HEK293T (cell line): ENCODE data around the gene ASXL1.
"Not testable (repeated sequence)": the region's sequence is repeated elsewhere in the genome, so short reads cannot be mapped to it uniquely, and the experiment has no call there.

ENCODE experiments used
- CTCF ChIA-PET: fragments of 350-600 bp; formaldehyde crosslinking; extraction: SDS; loops from one replicate; lab custom pipeline; 2021; ENCODE audit warnings: antibody characterized with exemption, inconsistent platforms; lab: Yijun Ruan, JAX
- POLR2A ChIA-PET: fragments of 350-600 bp; formaldehyde crosslinking; extraction: SDS; loops from one replicate; lab custom pipeline; 2020; ENCODE audit warnings: antibody characterized with exemption, inconsistent platforms; lab: Yijun Ruan, JAX
- DNase-seq: peaks from one replicate; pipeline ENCODE4 v3.0.0; 2012; ENCODE audit warnings: mixed read lengths; ENCODE audit errors: extremely low spot score
- ARNT ChIP-seq: fragments of 450-650 bp; IDR thresholded peaks from 2 replicates; pipeline ENCODE4 v1.6.1; 2017; ENCODE audit warnings: mild to moderate bottlenecking
- BHLHE40 ChIP-seq: fragments of 450-650 bp; IDR thresholded peaks from 2 replicates; pipeline ENCODE4 v1.6.1; 2016; ENCODE audit warnings: mild to moderate bottlenecking, moderate library complexity, borderline replicate concordance
- CTBP1 ChIP-seq: fragments of 450-650 bp; IDR thresholded peaks from 2 replicates; pipeline ENCODE4 v1.6.1; 2016; ENCODE audit warnings: borderline replicate concordance
- ELF4 ChIP-seq: fragments of 450-650 bp; IDR thresholded peaks from 2 replicates; pipeline ENCODE4 v1.6.1; 2017; ENCODE audit warnings: antibody characterized with exemption
- FOXA1 ChIP-seq: fragments of 450-650 bp; IDR thresholded peaks from 2 replicates; pipeline ENCODE4 v1.6.1; 2016; ENCODE audit warnings: mild to moderate bottlenecking
- FOXK2 ChIP-seq: fragments of 450-650 bp; IDR thresholded peaks from 2 replicates; pipeline ENCODE4 v1.6.1; 2016; ENCODE audit warnings: mild to moderate bottlenecking
- FOXM1 ChIP-seq: fragments of 450-650 bp; IDR thresholded peaks from 2 replicates; pipeline ENCODE4 v1.6.1; 2017; ENCODE audit warnings: mild to moderate bottlenecking, borderline replicate concordance
- HDGF ChIP-seq: fragments of 450-650 bp; IDR thresholded peaks from 2 replicates; pipeline ENCODE4 v1.6.1; 2017; ENCODE audit warnings: antibody characterized with exemption, borderline replicate concordance
- L3MBTL2 ChIP-seq: fragments of 450-650 bp; conservative IDR thresholded peaks from 2 replicates; pipeline ENCODE4 v1.6.1; 2016; ENCODE audit warnings: mild to moderate bottlenecking
- LEF1 ChIP-seq: fragments of 450-650 bp; IDR thresholded peaks from 2 replicates; pipeline ENCODE4 v1.6.1; 2017; ENCODE audit warnings: mild to moderate bottlenecking, borderline replicate concordance
- NFRKB ChIP-seq: fragments of 450-650 bp; IDR thresholded peaks from 2 replicates; pipeline ENCODE4 v1.6.1; 2016; ENCODE audit warnings: mild to moderate bottlenecking, moderate library complexity
- SP1 ChIP-seq: fragments of 450-650 bp; IDR thresholded peaks from 2 replicates; pipeline ENCODE4 v1.6.1; 2017
- SUZ12 ChIP-seq: fragments of 450-650 bp; IDR thresholded peaks from 2 replicates; pipeline ENCODE4 v1.6.1; 2016; ENCODE audit warnings: mild to moderate bottlenecking
- TARDBP ChIP-seq: fragments of 450-650 bp; IDR thresholded peaks from 2 replicates; pipeline ENCODE4 v1.6.1; 2016
- ZNF384 ChIP-seq: fragments of 450-650 bp; IDR thresholded peaks from 2 replicates; pipeline ENCODE4 v1.6.1; 2016
- TF ChIP-seq, protein P1 (sequence below): fragments of 450-650 bp; IDR thresholded peaks from 2 replicates; pipeline ENCODE4 v1.6.1; 2016

ASXL1 gene

DNA sequence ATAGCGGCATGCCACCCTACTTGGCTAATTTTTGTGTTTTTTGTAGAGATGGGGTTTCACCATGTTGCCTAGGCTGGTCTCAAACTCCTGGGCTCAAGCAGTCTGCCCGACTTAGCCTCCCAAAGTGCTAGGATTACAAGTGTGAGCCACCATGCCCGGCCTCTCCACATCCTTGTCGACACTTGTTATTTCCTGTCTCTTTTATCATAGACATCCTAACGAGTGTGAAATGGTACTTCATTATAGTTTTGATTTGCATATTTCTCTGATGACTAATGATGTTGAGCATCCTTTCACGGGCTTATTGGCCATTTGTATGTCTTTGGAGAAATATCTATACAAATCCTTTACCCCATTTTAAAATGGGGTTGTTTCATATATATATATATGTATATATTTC, 39.0 kb upstream of the ASXL1 start:
- POLR2A ChIA-PET, result no interaction called here
- no peak for DNase-seq
- CTCF ChIA-PET, result no interaction called here

DNA sequence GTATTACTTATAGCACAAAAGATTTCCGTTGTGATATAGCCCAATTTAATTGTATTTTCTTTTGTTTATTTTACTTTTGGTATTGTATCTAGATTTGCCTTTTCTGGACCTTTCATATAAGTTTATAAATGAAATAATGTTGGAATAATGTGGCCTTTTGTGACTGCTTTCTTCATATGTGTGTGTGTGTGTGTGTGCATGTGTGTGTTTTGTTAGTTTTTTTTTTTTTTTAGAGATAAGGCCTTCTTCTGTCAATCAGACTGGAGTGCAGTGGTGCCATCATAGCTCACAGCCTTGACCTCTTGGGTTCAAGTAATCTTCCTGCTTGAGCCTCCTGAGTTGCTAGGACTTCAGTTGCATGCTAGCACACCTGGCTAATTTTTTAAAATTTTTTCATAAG, 37.8 kb upstream of the ASXL1 start:
- no peak for DNase-seq
- ChIA-PET CTCF (no interaction called here), POLR2A (no interaction called here)
- no peak for TF ChIP-seq FOXM1
- no peak for TF ChIP-seq NFRKB
- TF ChIP-seq ARNT, result no peak
- no peak for TF ChIP-seq TARDBP
- TF ChIP-seq CTBP1, result no peak
- TF ChIP-seq HDGF, result no peak
- TF ChIP-seq LEF1, result no peak
- TF ChIP-seq, protein P1, sequence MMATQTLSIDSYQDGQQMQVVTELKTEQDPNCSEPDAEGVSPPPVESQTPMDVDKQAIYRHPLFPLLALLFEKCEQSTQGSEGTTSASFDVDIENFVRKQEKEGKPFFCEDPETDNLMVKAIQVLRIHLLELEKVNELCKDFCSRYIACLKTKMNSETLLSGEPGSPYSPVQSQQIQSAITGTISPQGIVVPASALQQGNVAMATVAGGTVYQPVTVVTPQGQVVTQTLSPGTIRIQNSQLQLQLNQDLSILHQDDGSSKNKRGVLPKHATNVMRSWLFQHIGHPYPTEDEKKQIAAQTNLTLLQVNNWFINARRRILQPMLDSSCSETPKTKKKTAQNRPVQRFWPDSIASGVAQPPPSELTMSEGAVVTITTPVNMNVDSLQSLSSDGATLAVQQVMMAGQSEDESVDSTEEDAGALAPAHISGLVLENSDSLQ, result no peak
- no peak for TF ChIP-seq FOXA1
- TF ChIP-seq SUZ12, result no peak
- TF ChIP-seq ELF4, result no peak
- no peak for TF ChIP-seq ZNF384
- TF ChIP-seq L3MBTL2, result no peak
- TF ChIP-seq BHLHE40, result no peak
- no peak for TF ChIP-seq FOXK2
- no peak for TF ChIP-seq SP1

More for the DNA sequence above, 39.0 kb upstream of the ASXL1 start:
- no peak for TF ChIP-seq FOXA1
- TF ChIP-seq ARNT, result no peak
- no peak for TF ChIP-seq L3MBTL2
- TF ChIP-seq SP1, result no peak
- no peak for TF ChIP-seq CTBP1
- no peak for TF ChIP-seq ZNF384

DNA sequence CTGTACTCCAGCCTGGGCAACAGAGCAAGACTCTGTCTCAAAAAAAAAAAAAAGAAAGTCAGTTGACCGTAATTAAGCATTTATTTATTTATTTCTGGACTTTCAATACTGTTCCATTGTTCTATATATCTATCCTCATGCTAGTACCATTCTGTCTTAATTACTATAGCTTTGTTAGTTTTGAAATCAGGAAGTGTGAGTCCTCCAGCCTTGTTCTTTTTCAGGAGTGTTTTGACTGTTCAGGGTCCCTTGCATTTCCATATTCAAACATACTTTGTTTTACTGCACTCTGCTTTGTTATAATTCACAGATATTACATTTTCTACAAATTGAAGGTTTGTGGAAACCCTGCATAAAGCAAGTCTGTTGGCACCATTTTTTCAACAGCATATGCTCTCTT, 36.7 kb upstream of the ASXL1 start:
- CTCF ChIA-PET, result no interaction called here
- no peak for DNase-seq
- POLR2A ChIA-PET, result no interaction called here
- no peak for TF ChIP-seq ZNF384
- TF ChIP-seq L3MBTL2, result no peak
- TF ChIP-seq NFRKB, result no peak
- no peak for TF ChIP-seq LEF1
- no peak for TF ChIP-seq HDGF
- TF ChIP-seq FOXA1, result no peak
- TF ChIP-seq SUZ12, result no peak
- TF ChIP-seq CTBP1, result no peak
- no peak for TF ChIP-seq TARDBP
- no peak for TF ChIP-seq ARNT
- no peak for TF ChIP-seq FOXM1
- no peak for TF ChIP-seq ELF4
- TF ChIP-seq, protein P1, result no peak
- no peak for TF ChIP-seq SP1

DNA sequence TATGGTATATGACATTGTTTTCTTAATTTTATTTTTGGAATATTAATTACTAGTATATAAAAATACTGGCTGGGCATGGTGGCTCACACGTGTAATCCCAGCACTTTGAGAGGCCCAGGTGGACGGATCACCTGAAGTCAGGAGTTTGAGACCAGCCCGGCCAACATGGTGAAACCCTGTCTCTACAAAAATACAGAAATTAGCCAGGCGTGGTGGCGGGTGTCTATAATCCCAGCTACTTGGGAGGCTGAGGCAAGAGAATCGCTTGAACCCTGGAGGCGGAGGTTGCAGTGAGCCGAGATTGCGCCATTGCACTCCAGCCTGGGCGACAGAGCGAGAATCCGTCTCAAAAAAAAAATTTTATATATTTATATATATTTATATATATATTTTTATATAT, 35.9 kb upstream of the ASXL1 start:
- DNase-seq, CTCF ChIA-PET, POLR2A ChIA-PET: not testable (repeated sequence)

DNA sequence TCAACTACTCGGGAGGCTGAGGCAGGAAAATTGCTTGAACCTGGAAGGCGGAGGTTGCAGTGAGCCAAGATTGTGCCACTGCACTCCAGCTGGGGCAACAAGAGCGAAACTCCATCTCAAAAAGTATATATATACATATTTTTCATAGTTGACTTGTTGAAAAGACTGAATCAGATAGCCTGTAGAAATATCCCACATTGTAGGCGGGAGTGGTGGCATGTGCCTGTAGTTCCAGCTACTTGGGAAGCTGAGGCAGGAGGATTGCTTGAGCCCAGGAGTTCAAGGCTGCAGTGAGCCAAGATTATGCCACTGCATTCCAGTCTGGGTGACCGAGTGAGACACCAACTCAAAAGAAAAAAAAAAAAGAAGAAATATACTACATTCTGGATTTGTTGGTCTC, 34.4 kb upstream of the ASXL1 start:
- CTCF ChIA-PET, POLR2A ChIA-PET, DNase-seq: not testable (repeated sequence)

DNA sequence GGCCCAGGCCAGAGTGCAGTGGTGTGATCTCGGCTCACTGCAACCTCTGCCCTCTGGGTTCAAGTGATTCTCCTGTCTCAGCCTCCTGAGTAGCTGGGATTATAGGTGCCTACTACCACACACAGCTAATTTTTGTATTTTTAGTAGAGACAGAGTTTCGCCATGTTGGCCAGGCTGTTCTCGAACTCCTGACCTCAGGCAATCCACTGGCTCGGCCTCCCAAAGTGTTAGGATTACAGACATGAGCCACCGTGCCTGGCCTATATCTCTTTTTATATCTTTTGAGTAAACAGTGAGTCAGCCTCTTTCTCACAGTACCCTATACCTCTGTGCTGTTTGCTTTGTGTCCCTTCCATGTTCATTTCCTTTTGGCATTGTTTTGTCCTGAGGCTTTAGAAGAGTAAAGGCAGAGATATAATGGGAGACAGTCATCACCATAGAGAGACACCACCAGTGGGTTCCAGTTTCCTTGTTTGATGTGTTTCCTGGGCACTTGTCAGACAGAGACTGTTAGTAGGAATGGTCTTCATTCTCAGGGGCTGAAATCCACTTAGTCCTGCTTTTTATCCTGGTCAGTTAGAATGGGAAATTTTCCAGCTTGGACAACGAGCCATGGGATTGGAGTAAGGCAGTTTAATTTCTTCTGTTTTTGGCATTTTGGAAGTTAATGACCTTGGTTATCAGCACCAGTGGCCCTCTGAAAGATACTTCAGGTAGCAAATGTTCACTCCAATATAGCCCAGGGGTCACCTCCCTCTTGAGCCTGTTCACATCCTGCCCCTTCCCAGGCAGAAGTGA, 32.2 kb upstream of the ASXL1 start:
- DNase-seq, result no peak
- ChIA-PET CTCF (no interaction called here), POLR2A (interaction anchor here (0.6 kb wide), 1 partner anchor 27 kb away, joined by 3 read pairs; no protein-coding TSS in a partner anchor)
- TF ChIP-seq SUZ12 (no peak), ZNF384 (no peak), SP1 (no peak), BHLHE40 (no peak)

DNA sequence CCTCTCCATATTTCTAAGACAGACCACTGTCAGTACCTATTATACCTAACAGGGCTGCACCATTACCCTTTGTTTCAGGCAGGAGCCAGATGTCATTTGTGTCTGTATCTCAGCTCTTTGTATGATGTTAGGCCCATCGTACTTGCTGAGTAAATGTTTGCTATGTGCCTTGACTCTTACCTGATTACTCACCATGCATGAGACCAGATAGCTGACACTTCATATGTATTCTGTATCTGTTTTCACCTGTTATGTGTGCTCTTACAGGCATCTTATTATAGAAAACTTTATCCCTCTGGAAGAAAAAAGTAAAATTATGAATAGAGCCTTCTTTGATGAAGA, 31.7 kb upstream of the ASXL1 start:
- ChIA-PET CTCF (no interaction called here), POLR2A (no interaction called here)
- TF ChIP-seq FOXM1, result no peak
- no peak for TF ChIP-seq HDGF
- no peak for TF ChIP-seq BHLHE40
- TF ChIP-seq ELF4, result no peak
- no peak for TF ChIP-seq CTBP1
- no peak for TF ChIP-seq L3MBTL2
- TF ChIP-seq ZNF384, result no peak
- TF ChIP-seq, protein P1, result no peak
- TF ChIP-seq ARNT, result no peak
- TF ChIP-seq SP1, result no peak
- TF ChIP-seq NFRKB, result no peak
- no peak for TF ChIP-seq LEF1
- TF ChIP-seq FOXK2, result no peak
- no peak for TF ChIP-seq SUZ12
- no peak for TF ChIP-seq TARDBP
- DNase-seq, result no peak
